Posterior cingulate gyrus (tissue), 11 donors: ENCODE data around the gene SNRPA.

ENCODE experiments used
- DNase-seq, 10 donors: peaks; one replicate each; pipeline versions ENCODE4 v3.0.0 to v3.0.0-alpha.2; 2020 to 2021; ENCODE audit warnings: mixed read lengths in 3 of 10
- intact Hi-C: fragments of 100-400 bp; cut with DNase I; formaldehyde crosslinking; loops from one replicate; pipeline ENCODE4 v1.15.1; 2023

Gene SNRPA

DNA sequence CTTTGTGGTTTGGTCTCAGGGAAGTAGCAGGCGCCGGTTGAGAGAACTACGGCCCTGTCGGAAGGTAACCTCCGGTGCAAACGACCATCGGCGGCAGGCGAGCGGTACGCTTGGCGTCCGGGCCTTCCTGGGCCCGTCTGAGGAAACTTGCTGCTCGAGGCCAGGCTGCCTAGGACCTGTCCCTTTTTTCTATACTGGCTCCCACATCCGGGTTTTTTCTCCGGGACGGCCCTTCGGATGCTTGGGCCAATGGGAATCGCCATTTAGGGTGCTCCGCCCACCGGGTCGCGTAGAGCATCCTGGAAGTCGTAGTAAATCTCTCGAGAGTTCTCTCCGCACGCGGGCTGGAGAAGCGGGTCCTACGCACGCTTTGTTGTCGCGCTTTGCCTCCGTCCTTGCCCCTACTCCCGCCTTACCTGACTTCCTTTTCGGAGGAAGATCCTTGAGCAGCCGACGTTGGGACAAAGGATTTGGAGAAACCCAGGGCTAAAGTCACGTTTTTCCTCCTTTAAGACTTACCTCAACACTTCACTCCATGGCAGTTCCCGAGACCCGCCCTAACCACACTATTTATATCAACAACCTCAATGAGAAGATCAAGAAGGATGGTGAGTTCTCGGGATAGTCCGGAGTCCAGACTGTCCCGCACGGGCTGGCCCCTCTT lies at the start of gene SNRPA:
Gene SNRPA (plus strand): TSS at position 330 of the 664 bp plus-strand sequence. CDS start 206 bp downstream, at position 536.
- DNase-seq: peak; percentile 95 to 99 (median 97)
- intact Hi-C loops: loop anchor here (1.0 to 2.0 kb wide), 2 partner anchors 34 to 48 kb away; partner anchors contain the start of genes COQ8B, EGLN2 and ITPKC

DNA sequence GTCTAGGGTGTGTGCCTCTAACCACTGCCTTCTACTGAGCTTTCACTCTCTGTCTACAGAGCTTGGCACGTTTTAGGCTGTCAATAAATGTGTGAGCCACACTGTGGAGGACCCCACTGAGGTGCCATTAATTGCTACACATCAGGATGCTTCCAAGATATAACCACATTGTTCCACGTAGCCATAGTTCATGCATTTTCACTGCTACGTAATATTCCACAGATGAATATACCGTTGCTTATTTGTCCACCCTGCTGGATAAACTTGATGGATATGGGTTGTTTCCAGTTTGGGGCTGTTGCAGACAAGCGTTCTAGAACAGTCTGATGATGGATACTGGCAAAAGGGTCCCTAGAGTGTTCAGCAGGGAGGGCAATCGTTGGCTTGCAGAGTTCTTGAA lies 49.2 kb upstream of the SNRPA start:
- intact Hi-C loops: no loop called here
- DNase-seq: no peak

DNA sequence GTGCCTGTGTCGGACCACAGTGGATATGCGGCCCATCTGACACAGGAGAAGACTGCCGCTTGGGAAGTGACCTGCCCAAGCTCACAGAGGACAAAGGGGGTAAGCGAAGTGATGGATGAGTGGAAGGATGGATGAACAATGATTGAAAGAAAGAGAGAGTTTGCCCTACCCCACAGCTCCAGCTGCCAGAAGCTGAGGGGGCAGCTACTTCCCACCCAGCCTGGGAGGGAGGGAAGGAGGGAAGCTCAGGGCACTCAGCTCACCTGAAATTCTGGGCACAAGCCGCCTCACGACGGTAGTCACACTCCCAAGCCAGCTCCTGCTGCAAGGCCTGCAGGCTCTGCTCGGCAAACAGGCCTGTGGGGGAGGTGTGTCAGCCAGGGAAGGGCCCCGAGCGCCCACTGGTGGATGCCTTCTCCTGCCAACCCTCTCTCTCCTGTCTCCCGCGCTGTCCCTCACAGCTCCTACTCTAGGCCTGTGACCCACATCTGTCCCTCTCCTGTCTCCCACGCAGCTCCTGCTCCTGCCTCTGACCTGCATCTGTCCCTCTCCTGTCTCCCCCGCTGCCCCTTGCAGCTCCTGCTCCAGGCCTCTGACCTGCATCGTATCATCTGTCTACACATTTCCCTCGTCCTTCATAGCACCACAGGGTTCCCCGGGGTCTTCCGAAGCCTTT lies 48.5 kb upstream of the SNRPA start:
- intact Hi-C loops: no loop called here

DNA sequence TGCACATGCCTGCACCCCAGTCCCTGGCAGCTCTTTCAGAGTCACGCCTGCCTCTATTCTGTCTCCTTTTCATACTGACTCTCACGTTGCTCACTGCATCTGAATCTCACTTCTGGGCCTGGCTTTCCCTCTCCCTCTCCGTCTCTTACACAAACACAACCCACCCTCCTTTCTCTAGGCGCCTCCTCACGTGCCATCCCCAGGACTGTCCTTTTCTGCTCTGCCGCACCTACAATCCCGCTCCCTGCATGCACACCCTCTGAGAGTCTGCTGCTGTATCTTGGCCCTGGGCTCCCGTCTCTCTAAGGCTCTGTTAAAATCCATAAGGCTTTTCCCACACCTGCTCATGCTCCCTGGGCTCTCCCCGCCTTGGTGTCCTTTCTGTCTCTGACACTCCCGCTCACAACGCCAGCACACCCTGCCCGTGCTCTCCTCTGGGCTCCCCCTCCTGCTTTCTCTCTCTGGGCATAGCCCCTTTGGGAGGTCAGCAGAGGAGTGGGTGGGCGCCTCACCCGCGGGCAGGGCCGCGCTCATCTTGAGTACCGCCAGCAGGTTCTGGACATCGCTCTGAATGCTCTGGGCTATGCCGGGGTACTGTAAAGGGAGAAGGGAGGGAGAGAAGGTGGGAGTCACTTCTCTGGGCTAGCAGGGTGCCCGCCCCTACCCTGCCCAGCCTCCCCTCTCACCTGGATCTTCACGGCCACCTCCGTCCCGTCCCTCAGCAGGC lies 47.8 kb upstream of the SNRPA start:
- intact Hi-C loops: no loop called here
- peak in 3 of 10 donors; percentile 38 to 85 (median 63) for DNase-seq

More for the DNA sequence above, 48.5 kb upstream of the SNRPA start:
- DNase-seq: peak in 9 of 10 donors; percentile 30 to 96 (median 74)

DNA sequence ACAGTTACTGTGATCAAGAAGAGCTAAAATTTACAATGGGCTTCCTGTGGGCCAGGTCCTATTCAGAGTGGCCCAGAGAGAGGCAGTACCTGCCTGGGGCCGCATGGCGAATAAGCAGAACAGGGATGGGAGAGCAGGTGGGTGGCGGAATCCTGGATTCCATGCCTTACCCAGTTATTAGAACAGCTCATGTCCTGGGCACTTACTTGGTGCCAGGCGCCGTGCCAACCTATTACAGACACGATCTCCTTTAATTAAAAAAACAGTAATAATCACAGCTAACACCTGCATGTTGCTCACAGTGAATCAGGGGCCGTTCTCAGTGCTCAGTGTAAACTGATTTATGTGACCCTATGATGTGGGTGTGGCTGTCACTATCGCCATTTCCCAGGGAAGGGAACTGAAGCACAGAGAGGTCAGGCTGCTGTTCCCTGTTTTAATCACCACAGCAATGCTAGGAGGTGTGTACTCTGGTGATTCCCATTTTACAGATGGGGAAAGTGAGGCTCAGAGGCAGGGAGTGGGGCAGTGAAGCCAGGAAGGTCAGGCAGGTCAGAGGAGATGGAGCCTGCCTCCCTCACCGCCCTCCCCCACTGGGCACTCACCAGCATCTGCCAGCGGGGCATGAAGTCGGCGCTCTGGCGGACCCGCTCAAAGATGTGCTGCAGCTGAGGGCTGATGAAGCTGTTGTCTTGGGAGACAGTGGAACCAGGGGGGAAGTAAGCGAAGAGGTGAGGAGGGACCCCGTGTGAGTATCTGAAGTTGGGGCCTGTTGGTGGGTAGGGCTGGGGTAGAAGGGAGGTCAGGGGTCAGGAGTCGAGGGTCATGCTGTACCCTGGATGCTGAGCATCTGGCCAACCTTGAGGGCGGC lies 46.3 kb upstream of the SNRPA start:
- DNase-seq: no peak
- intact Hi-C loops: no loop called here

DNA sequence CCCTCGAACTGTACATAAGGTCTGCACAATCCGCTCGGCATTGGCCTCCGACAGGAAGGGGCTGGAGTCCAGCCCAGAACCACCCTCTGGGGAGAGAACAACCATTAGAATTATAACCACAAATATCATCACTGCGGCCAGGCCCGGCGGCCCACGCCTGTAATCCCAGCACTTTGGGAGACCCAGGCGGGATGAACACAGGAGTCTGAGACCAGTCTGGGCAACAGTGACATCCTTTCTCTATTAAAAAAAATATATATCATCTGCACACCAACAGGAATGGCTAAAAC lies 45.7 kb upstream of the SNRPA start:
- intact Hi-C loops: no loop called here
- no peak for DNase-seq

DNA sequence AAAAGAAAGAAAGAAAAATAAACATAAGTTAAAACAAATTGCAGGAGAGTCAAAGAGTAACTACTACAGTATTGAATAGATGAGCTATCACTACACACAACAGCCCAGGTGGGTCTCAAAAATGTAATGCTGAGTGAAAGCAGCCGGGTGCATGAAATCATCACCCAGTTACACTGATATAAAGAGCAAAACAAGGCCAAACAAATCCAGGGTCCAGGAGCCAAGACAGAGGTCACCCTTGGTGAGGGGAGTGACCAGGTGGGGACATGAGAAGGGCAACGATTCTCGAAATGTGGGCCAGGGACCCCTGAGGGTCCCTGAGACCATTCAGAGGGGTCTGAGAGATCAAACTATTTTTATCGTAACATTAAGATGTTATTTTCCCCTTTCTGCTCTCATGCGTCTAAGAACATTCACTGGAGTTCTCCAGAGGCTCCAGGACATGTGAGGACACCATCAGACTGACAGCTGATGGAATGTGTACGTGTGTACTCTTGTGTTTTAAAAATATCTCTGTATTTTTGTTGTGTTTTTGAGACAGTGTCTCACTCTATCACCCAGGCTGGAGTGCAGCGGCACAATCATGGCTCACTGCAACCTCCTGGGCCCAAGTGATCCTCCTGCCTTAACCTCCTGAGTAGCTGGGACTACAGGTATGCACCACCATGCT lies 44.9 kb upstream of the SNRPA start:
- DNase-seq: peak in 1 of 10 donors; percentile 33
- intact Hi-C loops: no loop called here

DNA sequence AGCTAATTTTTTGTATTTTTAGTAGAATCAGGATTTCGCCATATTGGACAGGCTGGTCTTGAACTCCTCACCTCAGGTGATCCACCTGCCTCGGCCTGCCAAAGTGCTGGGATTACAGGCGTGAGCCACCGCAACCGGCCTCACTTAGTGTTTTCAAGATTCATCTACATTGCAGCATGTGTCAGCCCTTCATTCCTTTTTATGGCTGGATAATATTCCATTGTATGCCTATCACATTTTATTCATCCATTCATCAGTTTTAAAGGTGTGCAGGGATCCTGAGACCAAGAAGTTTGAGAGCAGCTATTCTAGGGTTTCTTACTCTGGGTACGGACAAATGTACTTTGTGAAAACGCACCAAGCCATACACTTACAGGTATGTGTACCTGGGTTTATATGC lies 43.4 kb upstream of the SNRPA start:
- no peak for DNase-seq

DNA sequence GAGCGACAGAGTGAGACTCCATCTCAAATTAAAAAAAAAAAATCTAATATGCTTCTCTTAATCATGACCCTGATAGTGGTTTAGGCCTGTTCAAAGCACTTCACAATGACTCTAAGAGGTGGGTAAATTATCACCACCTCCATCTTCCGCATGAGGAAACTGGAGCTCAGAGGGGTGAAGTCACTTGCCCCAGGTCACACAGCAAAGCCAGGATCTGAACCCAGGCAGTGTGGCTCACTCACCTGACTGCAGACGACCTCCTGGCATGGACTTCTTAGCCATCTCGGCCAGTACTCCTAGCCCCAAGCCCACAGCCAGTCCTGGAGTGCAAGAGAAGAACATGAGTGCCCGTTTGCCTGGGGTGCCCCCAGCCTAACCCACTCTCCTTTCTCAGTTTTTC lies 41.2 kb upstream of the SNRPA start:
- DNase-seq: peak in 1 of 10 donors; percentile 39
- intact Hi-C loops: loop anchor here (10.0 kb wide), 1 partner anchor 95 kb away; no protein-coding TSS in a partner anchor

More for the DNA sequence above, 43.4 kb upstream of the SNRPA start:
- intact Hi-C loops: no loop called here

DNA sequence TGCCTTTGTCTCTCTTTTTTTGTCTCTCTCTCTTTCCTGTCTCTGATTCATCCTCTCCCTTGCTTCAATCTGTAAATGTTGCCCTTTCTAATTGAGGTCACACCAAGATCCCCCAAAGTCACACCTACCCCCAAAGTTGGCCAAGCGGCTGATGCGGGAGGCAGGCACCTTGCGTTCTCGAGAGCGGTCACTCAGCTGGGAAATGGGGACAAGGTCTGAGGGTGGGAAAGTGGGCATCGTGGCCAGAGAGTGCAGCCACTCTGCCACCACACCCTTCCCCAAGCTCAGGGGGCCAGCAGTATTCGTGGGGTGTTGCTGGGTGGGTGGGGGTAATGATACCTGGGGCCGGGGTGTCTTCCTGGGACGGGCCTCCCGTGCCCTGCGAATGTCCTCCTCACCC lies 37.1 kb upstream of the SNRPA start:
- peak in 1 of 10 donors; percentile 44 for DNase-seq
- intact Hi-C loops: loop anchor here (10.0 kb wide), 1 partner anchor 91 kb away; no protein-coding TSS in a partner anchor

DNA sequence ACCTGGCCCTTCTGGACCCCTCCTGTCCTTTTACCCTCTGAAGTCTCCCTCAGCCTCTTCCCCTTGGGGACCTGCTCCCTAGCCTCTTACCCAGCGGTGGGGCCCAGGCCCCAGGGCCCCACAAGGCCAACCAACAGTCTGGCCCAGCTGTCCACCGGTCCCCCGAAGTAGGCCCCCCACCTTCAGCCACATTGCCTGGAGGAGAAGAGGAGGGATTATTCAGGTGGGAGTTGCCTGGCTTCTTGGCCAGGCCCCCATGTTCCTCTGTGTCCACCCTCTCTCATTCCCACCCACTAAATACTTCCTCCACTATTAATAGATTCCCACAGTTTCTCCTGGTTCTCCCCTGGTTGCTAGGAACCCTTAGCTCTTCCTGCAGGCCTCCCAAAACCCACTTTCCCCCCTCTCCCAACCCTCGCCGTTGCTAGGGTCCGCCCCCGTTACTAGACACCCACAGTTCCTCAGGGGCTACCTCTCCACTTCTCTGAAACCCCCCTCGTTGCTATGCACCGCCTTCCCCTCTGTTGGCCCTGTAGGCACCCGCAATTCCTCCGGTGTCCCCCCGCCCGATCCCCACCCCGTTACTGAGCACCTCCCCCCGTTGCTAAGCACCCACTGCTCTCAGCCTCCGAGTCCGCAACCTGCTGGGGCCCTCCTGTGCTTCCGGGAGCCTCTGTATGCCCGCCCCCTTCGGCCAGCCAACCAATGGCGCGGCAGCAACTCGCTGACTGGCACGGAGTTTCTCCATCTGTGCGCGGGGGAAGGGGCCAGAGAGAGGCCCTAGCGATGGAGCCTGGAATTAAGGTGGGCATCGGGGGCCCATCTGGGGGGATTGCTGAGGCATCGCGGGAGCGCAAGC lies 36.3 kb upstream of the SNRPA start:
- peak; percentile 94 to 99 (median 96) for DNase-seq
- intact Hi-C loops: loop anchor here (1.0 to 10.0 kb wide), 3 partner anchors 23 to 90 kb away; no protein-coding TSS in a partner anchor

DNA sequence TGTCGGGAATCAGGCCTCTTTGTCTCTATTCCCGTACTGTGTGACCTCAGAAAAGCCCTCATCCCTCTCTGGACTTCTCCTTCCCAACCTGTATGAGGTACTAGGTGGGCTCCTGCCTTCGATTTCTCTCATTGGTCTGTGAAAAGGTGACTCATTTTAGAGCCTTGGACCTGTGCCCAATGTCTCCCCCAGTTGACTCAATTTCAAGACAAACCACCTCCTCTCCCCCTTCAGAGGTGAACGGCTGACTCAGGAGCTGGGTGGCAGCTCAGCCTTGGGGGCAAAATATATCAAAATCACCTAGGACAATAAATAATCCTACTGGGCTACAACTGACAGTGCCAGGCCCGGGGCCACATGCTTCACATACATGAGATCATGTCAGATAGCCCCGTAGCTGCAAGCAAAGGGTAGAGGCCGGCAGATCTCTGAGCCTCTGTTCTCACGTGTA lies 34.9 kb upstream of the SNRPA start:
- DNase-seq: peak in 1 of 10 donors; percentile 67
- intact Hi-C loops: loop anchor here (2.0 to 10.0 kb wide), 3 partner anchors 35 to 547 kb away; partner anchors contain the start of genes ACTMAP and SNRPA

DNA sequence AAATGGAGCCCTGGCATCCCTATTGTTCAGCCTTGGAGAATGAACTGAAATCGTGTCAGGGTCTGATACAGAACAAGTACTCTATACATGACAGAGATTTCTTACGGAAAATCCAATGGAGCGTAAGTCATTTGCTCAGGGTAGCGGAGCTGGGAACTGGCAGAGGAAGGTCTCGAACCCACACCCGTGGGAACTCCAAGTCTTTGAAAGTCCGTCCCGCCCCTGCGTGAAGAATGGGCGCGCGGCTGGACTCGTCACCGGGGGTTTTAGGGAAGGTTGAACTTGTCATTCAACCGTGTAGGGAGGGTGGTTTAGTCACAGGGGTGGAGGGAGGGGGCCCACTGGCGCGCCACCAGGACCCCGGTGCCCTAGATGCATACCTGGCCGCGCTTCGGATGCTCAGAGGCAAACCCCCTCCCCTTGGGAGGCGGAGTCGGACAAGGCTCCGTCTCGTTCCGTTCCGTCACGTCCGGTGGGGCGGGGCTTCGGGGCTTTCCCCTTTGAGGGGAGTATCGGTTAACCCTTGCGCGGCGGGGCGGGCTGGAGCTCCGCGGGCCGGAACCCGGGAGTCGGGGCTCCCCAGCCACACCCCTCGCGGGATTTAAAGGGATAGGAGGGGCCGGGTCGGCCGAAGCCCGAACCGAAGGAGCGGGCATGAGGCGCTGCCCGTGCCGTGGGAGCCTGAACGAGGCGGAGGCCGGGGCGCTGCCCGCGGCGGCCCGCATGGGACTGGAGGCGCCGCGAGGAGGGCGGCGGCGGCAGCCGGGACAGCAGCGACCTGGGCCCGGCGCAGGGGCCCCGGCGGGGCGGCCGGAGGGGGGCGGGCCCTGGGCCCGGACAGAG lies 34.3 kb upstream of the SNRPA start, which contains the start of the genes COQ8B and ITPKC:
Gene COQ8B (minus strand): TSS at position 405 of the 843 bp plus-strand sequence. CDS start 2,254 bp downstream, outside the sequence.
Gene ITPKC (plus strand): TSS at position 631 of the 843 bp plus-strand sequence. CDS start 24 bp downstream, at position 655.
- DNase-seq: peak; percentile 99 to 100 (median 100)
- intact Hi-C loops: loop anchor here (2.0 to 10.0 kb wide), 3 partner anchors 34 to 546 kb away; partner anchors contain the start of genes ACTMAP and SNRPA

DNA sequence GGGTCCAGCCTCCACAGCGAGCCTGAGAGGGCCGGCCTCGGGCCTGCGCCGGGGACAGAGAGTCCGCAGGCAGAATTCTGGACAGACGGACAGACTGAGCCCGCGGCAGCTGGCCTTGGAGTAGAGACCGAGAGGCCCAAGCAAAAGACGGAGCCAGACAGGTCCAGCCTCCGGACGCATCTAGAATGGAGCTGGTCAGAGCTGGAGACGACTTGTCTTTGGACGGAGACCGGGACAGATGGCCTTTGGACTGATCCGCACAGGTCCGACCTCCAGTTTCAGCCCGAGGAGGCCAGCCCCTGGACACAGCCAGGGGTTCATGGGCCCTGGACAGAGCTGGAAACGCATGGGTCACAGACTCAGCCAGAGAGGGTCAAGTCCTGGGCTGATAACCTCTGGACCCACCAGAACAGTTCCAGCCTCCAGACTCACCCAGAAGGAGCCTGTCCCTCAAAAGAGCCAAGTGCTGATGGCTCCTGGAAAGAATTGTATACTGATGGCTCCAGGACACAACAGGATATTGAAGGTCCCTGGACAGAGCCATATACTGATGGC lies 33.6 kb upstream of the SNRPA start:
- DNase-seq: peak in 3 of 10 donors; percentile 22 to 88 (median 22)
- intact Hi-C loops: loop anchor here (2.0 to 10.0 kb wide), 3 partner anchors 33 to 545 kb away; partner anchors contain the start of genes ACTMAP and SNRPA

DNA sequence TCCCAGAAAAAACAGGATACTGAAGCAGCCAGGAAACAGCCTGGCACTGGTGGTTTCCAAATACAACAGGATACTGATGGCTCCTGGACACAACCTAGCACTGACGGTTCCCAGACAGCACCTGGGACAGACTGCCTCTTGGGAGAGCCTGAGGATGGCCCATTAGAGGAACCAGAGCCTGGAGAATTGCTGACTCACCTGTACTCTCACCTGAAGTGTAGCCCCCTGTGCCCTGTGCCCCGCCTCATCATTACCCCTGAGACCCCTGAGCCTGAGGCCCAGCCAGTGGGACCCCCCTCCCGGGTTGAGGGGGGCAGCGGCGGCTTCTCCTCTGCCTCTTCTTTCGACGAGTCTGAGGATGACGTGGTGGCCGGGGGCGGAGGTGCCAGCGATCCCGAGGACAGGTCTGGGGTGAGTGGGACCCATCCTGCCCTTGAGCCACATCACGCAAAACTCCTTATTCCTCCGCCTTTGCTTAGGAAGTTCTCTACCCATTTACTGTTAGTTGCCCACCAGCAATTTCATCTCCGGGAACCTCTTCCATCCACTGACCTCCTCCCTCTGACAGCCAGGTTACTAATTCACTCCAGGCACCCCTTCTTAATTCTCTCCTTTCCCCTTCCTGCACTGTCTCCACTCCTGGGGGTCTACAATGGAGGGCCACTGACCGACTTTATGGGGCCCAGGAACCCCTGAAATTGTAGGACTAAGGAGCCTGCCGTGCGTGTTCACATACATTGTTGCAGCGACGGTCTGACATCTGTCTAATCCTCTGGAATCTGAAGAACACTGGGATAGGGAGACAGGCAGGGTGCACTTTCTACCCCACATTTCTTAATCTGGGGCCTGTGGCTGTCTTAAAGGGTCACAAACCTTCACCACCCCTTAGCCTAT lies 32.9 kb upstream of the SNRPA start:
- DNase-seq: peak in 1 of 10 donors; percentile 82
- intact Hi-C loops: loop anchor here (2.0 to 10.0 kb wide), 3 partner anchors 33 to 545 kb away; partner anchors contain the start of genes ACTMAP and SNRPA
